GM06990 (cell line): ENCODE results near the gene KLHL40.

ENCODE experiments used
- DNase-seq: peaks from one replicate; pipeline ENCODE4 v3.0.0-alpha.2; 2011; ENCODE audit not compliant: insufficient read length; ENCODE audit errors: extremely low read depth
- H3K27me3 ChIP-seq: replicated peaks from 2 replicates; pipeline ENCODE4 v1.6.0; 2011; ENCODE audit warnings: low read length; ENCODE audit not compliant: control insufficient read depth, insufficient read depth
- H3K36me3 ChIP-seq: 2 replicates; pipeline ENCODE4 v1.5.1; 2011; ENCODE audit warnings: low read length; ENCODE audit not compliant: control insufficient read depth, insufficient read depth
- H3K4me3 ChIP-seq: replicated peaks from 2 replicates; pipeline ENCODE4 v1.5.1; 2011; ENCODE audit warnings: low read depth, mild to moderate bottlenecking, control low read depth, low read length
- TF ChIP-seq, protein P1 (sequence below): IDR thresholded peaks from 2 replicates; pipeline ENCODE4 v1.5.1; 2011; ENCODE audit warnings: low read length, control low read depth, mild to moderate bottlenecking, inconsistent platforms; ENCODE audit not compliant: insufficient read depth, poor library complexity, severe bottlenecking

Gene KLHL40

GRCh38 chr3:42666022-42666421, 19.3 kb upstream of the KLHL40 start:
- TF ChIP-seq, protein P1, sequence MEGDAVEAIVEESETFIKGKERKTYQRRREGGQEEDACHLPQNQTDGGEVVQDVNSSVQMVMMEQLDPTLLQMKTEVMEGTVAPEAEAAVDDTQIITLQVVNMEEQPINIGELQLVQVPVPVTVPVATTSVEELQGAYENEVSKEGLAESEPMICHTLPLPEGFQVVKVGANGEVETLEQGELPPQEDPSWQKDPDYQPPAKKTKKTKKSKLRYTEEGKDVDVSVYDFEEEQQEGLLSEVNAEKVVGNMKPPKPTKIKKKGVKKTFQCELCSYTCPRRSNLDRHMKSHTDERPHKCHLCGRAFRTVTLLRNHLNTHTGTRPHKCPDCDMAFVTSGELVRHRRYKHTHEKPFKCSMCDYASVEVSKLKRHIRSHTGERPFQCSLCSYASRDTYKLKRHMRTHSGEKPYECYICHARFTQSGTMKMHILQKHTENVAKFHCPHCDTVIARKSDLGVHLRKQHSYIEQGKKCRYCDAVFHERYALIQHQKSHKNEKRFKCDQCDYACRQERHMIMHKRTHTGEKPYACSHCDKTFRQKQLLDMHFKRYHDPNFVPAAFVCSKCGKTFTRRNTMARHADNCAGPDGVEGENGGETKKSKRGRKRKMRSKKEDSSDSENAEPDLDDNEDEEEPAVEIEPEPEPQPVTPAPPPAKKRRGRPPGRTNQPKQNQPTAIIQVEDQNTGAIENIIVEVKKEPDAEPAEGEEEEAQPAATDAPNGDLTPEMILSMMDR: no peak
- Histone ChIP-seq H3K36me3 (no peaks in the 10 kb centered on the region), H3K27me3 (no peaks in the 10 kb centered on the region), H3K4me3 (no peak overlapping the region)
- DNase-seq: no peak

DNA sequence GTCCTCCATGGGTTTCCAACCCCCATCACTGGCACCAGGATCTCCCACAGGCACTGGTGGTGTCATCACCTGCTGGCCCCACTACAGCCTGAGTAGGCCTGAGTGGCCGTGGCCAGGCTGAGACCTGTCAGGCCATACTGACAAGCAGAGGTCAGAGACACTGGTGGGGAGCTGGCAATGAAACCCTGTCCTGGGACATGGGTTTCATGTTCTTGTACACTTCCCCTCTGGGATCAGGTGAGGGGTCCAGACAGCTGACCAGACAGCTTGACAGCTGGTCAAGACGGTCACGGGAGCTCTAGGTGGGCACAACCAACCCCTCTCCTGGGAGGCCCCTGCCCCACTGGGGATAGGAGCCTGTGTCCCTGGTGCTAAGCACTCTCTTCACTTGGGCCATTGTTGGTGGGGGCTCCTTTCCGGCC, 18.7 kb upstream of the KLHL40 start:
- H3K4me3 ChIP-seq: no peak overlapping the region

GRCh38 chr3:42667096-42667522, 18.2 kb upstream of the KLHL40 start:
- TF ChIP-seq, protein P1: no peak
- H3K36me3 ChIP-seq: no peaks in the 10 kb centered on the region
- no peak overlapping the region for H3K4me3 ChIP-seq
- no peak for DNase-seq
- H3K27me3 ChIP-seq: no peaks in the 10 kb centered on the region

More for the DNA sequence above, 18.7 kb upstream of the KLHL40 start:
- H3K27me3 ChIP-seq: no peaks in the 10 kb centered on the region
- TF ChIP-seq, protein P1: no peak
- H3K36me3 ChIP-seq: no peaks in the 10 kb centered on the region
- no peak for DNase-seq

DNA sequence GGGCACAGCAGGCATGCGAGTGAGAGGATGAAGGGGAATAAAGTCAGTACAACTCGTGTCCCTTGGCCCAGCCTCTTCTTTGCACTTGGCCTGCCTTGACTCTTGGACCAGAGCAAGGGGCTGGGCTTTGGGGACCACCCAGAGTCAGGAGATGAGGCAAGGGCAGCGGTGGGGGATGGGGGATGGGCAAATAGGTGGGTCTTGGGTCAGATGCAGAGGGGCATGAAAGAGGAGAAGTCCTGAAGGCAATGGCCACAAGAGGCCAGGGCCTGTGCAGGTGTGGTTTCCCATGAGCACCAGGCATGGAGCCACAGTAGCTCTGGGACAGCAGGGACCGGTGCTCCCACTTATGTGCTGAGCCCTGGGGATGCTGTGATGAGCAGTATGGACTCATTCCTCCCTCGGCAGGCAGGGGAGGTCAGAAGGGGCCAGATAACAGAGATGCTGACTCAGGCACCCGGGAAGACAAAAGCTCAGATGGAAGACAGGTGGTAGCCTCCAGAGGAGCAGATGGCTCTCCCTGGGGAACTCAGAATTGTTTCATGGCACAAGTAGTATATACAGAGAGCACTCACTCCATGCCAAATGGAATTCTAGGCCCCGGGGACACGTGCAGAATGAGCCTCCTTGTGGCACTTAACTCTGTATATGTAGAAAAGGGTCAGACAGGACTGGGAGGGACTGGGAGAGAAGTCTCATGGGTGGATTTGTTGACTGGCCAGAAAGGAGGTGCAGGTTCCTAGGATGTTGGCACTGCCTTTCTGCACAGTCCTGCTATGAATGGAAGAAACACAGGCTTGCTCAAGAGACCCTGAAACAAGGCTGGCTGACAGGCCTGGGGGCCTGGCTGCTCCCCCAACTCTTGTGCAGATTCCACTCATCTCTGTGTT, 17.6 kb upstream of the KLHL40 start:
- H3K36me3 ChIP-seq: no peaks in the 10 kb centered on the region
- no peak overlapping the region for H3K4me3 ChIP-seq
- TF ChIP-seq, protein P1: no peak
- DNase-seq: no peak
- no peaks in the 10 kb centered on the region for H3K27me3 ChIP-seq

DNA sequence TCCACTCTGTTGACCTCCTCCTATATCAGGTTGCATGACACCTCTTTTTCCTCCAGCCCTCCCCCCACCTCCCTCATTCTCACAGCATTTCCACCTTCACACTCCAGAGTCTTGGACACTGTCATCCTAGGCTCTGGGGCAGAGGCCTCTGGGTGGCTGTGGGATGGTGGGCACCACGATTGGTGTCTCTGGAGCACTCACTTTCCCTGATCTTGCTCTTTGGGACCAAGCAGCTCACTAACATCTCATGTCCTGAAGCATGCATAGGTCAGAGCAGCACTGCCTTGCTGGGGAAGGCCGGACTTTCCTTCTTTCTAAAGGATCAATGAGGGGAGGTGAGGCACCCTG, 16.9 kb upstream of the KLHL40 start:
- TF ChIP-seq, protein P1: no peak
- DNase-seq: no peak
- Histone ChIP-seq H3K27me3 (no peaks in the 10 kb centered on the region), H3K4me3 (no peak overlapping the region), H3K36me3 (no peaks in the 10 kb centered on the region)
